HG03280 (cell line): ENCODE measurements around the gene GAS5.
"Not testable (repeated sequence)": the region's sequence is repeated elsewhere in the genome, so short reads cannot be mapped to it uniquely, and the experiment has no call there.

ENCODE experiments used
- ATAC-seq: cut with Tn5 transposase; IDR thresholded peaks from one replicate; pipeline ENCODE4 v1.9.1; 2021; ENCODE audit warnings: mild to moderate bottlenecking, moderate library complexity; ENCODE audit not compliant: unreplicated experiment

GAS5 gene

GRCh38 chr1:173867753-173868265 is at the start of gene GAS5:
Gene GAS5, minus strand, starts transcription at chr1:173867989.
- peak; percentile 76 for ATAC-seq

- no peak for ATAC-seq
Measured at GRCh38 chr1:173917149-173917548, 49.4 kb upstream of the GAS5 start, which contains the start of gene SERPINC1. Gene SERPINC1, minus strand, starts transcription at chr1:173917327. Its CDS starts 68 bp downstream, at chr1:173917259.

GRCh38 chr1:173916667-173917066 is 48.9 kb upstream of the GAS5 start:
- ATAC-seq: no peak

- ATAC-seq: no peak
Measured at GRCh38 chr1:173915596-173915995, 47.8 kb upstream of the GAS5 start.

GRCh38 chr1:173914366-173914871 is 46.6 kb upstream of the GAS5 start:
- ATAC-seq: no peak

- ATAC-seq: no peak
Measured at GRCh38 chr1:173913111-173913510, 45.3 kb upstream of the GAS5 start.

GRCh38 chr1:173903827-173904531 is 36.2 kb upstream of the GAS5 start:
- no peak for ATAC-seq

GRCh38 chr1:173900992-173901391 is 33.2 kb upstream of the GAS5 start:
- no peak for ATAC-seq

GRCh38 chr1:173900427-173900826 is 32.6 kb upstream of the GAS5 start:
- no peak for ATAC-seq

GRCh38 chr1:173894189-173894588 is 26.4 kb upstream of the GAS5 start:
- no peak for ATAC-seq

GRCh38 chr1:173893611-173894010 is 25.8 kb upstream of the GAS5 start:
- no peak for ATAC-seq

- ATAC-seq: no peak
Measured at GRCh38 chr1:173889885-173890284, 22.1 kb upstream of the GAS5 start.

- no peak for ATAC-seq
Measured at GRCh38 chr1:173888749-173889148, 21.0 kb upstream of the GAS5 start.

- ATAC-seq: no peak
Measured at GRCh38 chr1:173887627-173888026, 19.8 kb upstream of the GAS5 start.

GRCh38 chr1:173886746-173887611 is 19.2 kb upstream of the GAS5 start:
- ATAC-seq: no peak

GRCh38 chr1:173884701-173885100 is 16.9 kb upstream of the GAS5 start:
- no peak for ATAC-seq

GRCh38 chr1:173881117-173881516 is 13.3 kb upstream of the GAS5 start:
- ATAC-seq: not testable (repeated sequence)

- no peak for ATAC-seq
Measured at GRCh38 chr1:173878251-173878650, 10.5 kb upstream of the GAS5 start.

- no peak for ATAC-seq
Measured at GRCh38 chr1:173876732-173877131, 8.9 kb upstream of the GAS5 start.

- no peak for ATAC-seq
Measured at GRCh38 chr1:173871500-173871899, 3.7 kb upstream of the GAS5 start.

GRCh38 chr1:173871091-173871490 is 3.3 kb upstream of the GAS5 start:
- ATAC-seq: no peak
